Small intestine (tissue), 7 donors: Measurements from ENCODE around the gene TRHDE. TPM values are rescaled to one million over a fixed set of nuclear protein-coding genes. Genes with fewer than 3 reads are reported as not detected.
A peak's percentile ranks its signal among the peaks of the same experiment; 100 is the strongest.

Experiments used
- DNase-seq, 2 donors: peaks; one replicate each; pipeline versions ENCODE4 v3.0.0 to v3.0.0-alpha.2; 2013
- FAIRE-seq: peaks from 2 replicates; lab custom pipeline; 2012; peaks lifted over from hg19 to GRCh38; lab: Jason Lieb, UNC
- H3K27ac ChIP-seq, 3 donors: one replicate each; pipeline ENCODE4 v1.5.1; 2013; ENCODE audit warnings: low read length in 2 of 3, mild to moderate bottlenecking in 2 of 3, control low read depth in 1 of 3, inconsistent platforms in 1 of 3, low read depth in 1 of 3, moderate library complexity in 1 of 3
- H3K27me3 ChIP-seq, 3 donors: one replicate each; pipeline ENCODE4 v1.6.1; 2013; ENCODE audit warnings: low read length in 3 of 3, inconsistent platforms in 1 of 3; ENCODE audit not compliant: control insufficient read depth in 3 of 3, insufficient read depth in 3 of 3
- H3K36me3 ChIP-seq, 3 donors: one replicate each; pipeline ENCODE4 v1.6.1; 2013; ENCODE audit warnings: low read length in 3 of 3, inconsistent platforms in 1 of 3, low read depth in 1 of 3, mild to moderate bottlenecking in 1 of 3, moderate library complexity in 1 of 3; ENCODE audit not compliant: control insufficient read depth in 3 of 3, insufficient read depth in 2 of 3
- H3K4me1 ChIP-seq, 3 donors: one replicate each; pipeline ENCODE4 v1.6.1; 2013; ENCODE audit warnings: low read length in 2 of 3, inconsistent platforms in 1 of 3, low read depth in 1 of 3, mild to moderate bottlenecking in 1 of 3, moderate library complexity in 1 of 3; ENCODE audit not compliant: control insufficient read depth in 3 of 3, insufficient read depth in 2 of 3
- H3K4me3 ChIP-seq, 3 donors: one replicate each; pipeline ENCODE4 v1.5.1; 2013; ENCODE audit warnings: low read length in 3 of 3, control low read depth in 1 of 3, inconsistent platforms in 1 of 3, low read depth in 1 of 3, mild to moderate bottlenecking in 1 of 3, moderate library complexity in 1 of 3
- H3K9me3 ChIP-seq, 2 donors: one replicate each; pipeline ENCODE4 v1.6.1; 2013; ENCODE audit warnings: low read depth in 1 of 2, low read length in 1 of 2; ENCODE audit not compliant: control insufficient read depth in 2 of 2, insufficient read depth in 1 of 2
- WGBS, 3 donors: extraction: QIAGEN DNeasy Blood & Tissue Kit; methylation state at CpG; one replicate each; pipeline ENCODE4 v1.1.7; 2013; 5-methylcytosine and 5-hydroxymethylcytosine counted together
- polyA plus RNA-seq, 4 donors: library from polyadenylated mRNA; stranded (reverse) in 3 of 4; unstranded in 1 of 4; fragments of 200-250 nt in 3 of 4; fragments of 120-200 nt in 1 of 4; gene quantifications; one replicate each; pipeline versions ENCODE4 v1.2.1 to v1.2.3, GENCODE V29; 2013
- donor health status: healthy with polysubstance abuse.
- donor health status: control.
- donor health status: control.
- donor health status: Bipolar disorder and iron deficiency.
- donor health status: healthy.

The TRHDE gene
- polyA plus RNA-seq, 4 donors = 0.98 to 14.6 (median 1.8) TPM

DNA sequence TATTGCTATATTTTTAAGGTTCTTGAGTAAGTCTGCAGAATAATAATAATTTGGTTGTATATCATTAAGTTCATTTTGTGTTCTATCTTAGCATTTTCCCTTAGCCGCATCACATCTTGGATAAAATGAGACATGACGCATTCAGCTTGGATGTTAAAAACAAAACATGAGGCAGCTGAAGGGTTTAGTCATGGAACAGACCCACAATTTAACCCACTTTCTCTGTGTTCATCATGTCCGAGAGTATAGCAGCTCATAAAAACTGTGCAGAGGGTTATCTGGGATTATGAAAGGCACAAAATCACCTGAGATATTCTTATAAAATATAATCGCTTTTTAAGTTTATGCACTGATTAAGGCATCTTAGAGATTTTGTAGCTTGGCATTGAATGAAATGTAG lies 219.3 kb downstream of the TRHDE start:
- 74 to 94% (median 93%) methylated on average over 4 of the region's 4 CpGs for WGBS, 3 donors

DNA sequence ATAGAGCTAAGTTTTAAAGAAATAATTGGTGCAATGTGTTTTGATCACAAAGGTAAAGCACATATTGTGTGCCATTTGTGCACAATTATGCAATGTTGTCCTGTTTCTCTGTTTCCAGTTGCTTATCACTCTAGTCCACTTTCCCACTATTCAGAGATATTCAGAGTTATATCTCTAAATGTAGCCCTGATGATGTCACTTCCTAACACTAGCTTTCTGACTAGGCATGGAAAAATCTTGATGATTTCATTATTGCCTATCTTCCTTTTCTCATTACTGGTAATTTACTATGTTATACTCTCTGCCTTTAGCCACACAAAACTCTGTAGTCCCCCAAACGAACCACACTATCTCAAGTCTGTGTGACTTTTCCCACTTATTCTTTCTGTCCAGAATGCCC lies 221.2 kb downstream of the TRHDE start:
- WGBS, 3 donors = 48 to 69% (median 63%) methylated on average over 1 of the region's 1 CpG
- no peak for FAIRE-seq

More for the DNA sequence above, 219.3 kb downstream of the TRHDE start:
- Histone ChIP-seq H3K36me3 (no peaks in the 10 kb centered on the region), H3K4me1 (no peaks in the 10 kb centered on the region), H3K4me3 (no peak overlapping the region), H3K27ac (no peak overlapping the region), H3K27me3 (no peaks in the 10 kb centered on the region), H3K9me3 (peaks cover 0 to 1% of the 10 kb centered on the region in 2 donors)
- DNase-seq (no peak), FAIRE-seq (no peak)

DNA sequence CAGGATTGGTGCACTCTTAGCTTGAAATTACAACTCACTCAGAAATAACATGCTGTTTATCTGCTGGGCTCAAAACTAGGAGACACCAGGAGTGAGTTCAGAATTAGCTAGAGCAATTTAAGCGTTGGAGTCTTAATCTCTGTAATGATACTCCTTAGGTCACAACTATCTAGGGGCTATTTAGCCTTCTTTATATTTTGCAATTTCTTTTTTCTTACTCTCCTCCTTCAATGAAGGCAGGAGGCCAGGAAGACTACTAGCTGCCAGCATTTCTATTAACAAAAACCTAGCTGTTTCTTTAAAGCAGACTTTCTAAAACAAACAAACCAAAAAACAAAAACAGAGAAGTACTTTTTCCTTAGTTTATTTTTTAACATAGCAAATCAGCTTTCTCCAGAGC lies 226.2 kb downstream of the TRHDE start:
- Histone ChIP-seq H3K4me3 (no peak overlapping the region), H3K36me3 (no peaks in the 10 kb centered on the region), H3K9me3 (no peaks in the 10 kb centered on the region), H3K4me1 (no peaks in the 10 kb centered on the region), H3K27me3 (no peaks in the 10 kb centered on the region), H3K27ac (no peak overlapping the region)
- 66 to 78% (median 68%) methylated on average over 1 of the region's 1 CpG for WGBS, 3 donors
- DNase-seq = no peak
- no peak for FAIRE-seq

More for the DNA sequence above, 221.2 kb downstream of the TRHDE start:
- Histone ChIP-seq H3K36me3 (no peaks in the 10 kb centered on the region), H3K27ac (no peak overlapping the region), H3K9me3 (no peaks in the 10 kb centered on the region), H3K27me3 (no peaks in the 10 kb centered on the region), H3K4me1 (no peaks in the 10 kb centered on the region), H3K4me3 (no peak overlapping the region)
- no peak for DNase-seq

GRCh38 chr12:72499244-72499643 lies 227.1 kb downstream of the TRHDE start:
- DNase-seq = no peak
- H3K4me3 ChIP-seq = no peak overlapping the region
- no peaks in the 10 kb centered on the region for H3K36me3 ChIP-seq
- H3K4me1 ChIP-seq = no peaks in the 10 kb centered on the region
- no peaks in the 10 kb centered on the region for H3K27me3 ChIP-seq
- H3K9me3 ChIP-seq = no peaks in the 10 kb centered on the region
- WGBS, 3 donors = 87 to 93% (median 92%) methylated on average over 5 of the region's 5 CpGs
- FAIRE-seq = no peak
- no peak overlapping the region for H3K27ac ChIP-seq

GRCh38 chr12:72502546-72502945 lies 230.4 kb downstream of the TRHDE start:
- 80 to 89% (median 82%) methylated on average over 3 of the region's 3 CpGs for WGBS, 3 donors
- no peaks in the 10 kb centered on the region for H3K9me3 ChIP-seq
- DNase-seq = no peak
- no peaks in the 10 kb centered on the region for H3K4me1 ChIP-seq
- H3K27ac ChIP-seq = no peak overlapping the region
- H3K27me3 ChIP-seq = no peaks in the 10 kb centered on the region
- H3K4me3 ChIP-seq = no peak overlapping the region
- no peak for FAIRE-seq
- H3K36me3 ChIP-seq = peaks cover 0 to 2% (median 0%) of the 10 kb centered on the region in 3 donors

DNA sequence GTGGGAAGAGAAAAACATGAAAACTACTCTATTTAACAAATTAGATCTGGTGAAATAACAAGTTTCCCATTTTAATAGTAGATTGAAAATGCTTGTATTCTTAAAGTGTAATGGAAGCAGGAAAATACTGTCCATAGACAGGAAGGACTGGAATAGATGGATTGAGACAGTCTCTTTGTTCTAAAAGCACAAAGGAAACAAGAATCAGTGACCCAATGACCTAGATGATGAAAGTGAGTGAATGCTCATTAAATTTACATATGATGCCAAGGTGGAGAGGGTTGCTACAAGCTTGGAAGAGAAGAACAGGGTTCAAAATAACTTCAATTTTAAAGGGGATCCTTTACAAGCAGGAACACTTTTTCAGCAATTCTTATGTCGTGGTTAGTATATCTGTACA lies 233.1 kb downstream of the TRHDE start:
- 70 to 89% (median 89%) methylated on average over 1 of the region's 1 CpG for WGBS, 3 donors
- Histone ChIP-seq H3K9me3 (peaks cover 0 to 3% of the 10 kb centered on the region in 2 donors), H3K36me3 (peaks cover 0 to 3% (median 2%) of the 10 kb centered on the region in 3 donors), H3K27me3 (no peaks in the 10 kb centered on the region), H3K27ac (no peak overlapping the region), H3K4me3 (no peak overlapping the region), H3K4me1 (peaks cover 0 to 3% (median 2%) of the 10 kb centered on the region in 3 donors)
- no peak for FAIRE-seq
- no peak for DNase-seq

GRCh38 chr12:72509891-72510290 lies 237.7 kb downstream of the TRHDE start:
- 71 to 84% (median 82%) methylated on average over 1 of the region's 1 CpG for WGBS, 3 donors
- FAIRE-seq = no peak

DNA sequence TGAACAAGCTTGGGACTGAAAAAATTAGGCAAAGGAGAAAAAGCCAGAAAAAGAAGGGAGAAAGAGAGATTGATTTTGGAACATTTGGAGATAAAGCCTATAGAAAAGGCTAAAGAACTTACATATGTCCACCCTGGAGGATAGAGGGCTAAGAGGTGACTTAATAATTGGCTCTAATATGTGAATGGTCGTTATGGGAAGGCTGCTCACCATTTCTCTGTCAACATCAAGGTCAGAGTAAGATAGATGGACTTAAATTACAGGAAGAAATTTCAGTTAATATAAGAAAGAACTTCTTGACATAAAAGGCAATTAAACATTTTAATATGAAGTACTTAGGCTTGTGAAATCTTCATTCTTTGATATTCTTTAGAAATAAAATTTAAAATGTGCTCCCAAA lies 238.6 kb downstream of the TRHDE start:
- no peak overlapping the region for H3K27ac ChIP-seq
- peaks cover 0 to 3% (median under 1%) of the 10 kb centered on the region in 3 donors for H3K36me3 ChIP-seq
- WGBS, 3 donors = 32 to 41% (median 41%) methylated on average over 1 of the region's 1 CpG
- peaks cover 0 to 3% (median 2%) of the 10 kb centered on the region in 3 donors for H3K4me1 ChIP-seq
- no peak for DNase-seq
- peaks cover 0 to 3% of the 10 kb centered on the region in 2 donors for H3K9me3 ChIP-seq
- no peak for FAIRE-seq
- no peak overlapping the region for H3K4me3 ChIP-seq
- H3K27me3 ChIP-seq = no peaks in the 10 kb centered on the region

More at GRCh38 chr12:72509891-72510290, 237.7 kb downstream of the TRHDE start:
- no peak overlapping the region for H3K27ac ChIP-seq
- DNase-seq = no peak
- no peaks in the 10 kb centered on the region for H3K27me3 ChIP-seq
- H3K36me3 ChIP-seq = peaks cover 0 to 3% (median 2%) of the 10 kb centered on the region in 3 donors
- H3K4me1 ChIP-seq = peaks cover 0 to 3% (median 2%) of the 10 kb centered on the region in 3 donors
- peaks cover 0 to 3% of the 10 kb centered on the region in 2 donors for H3K9me3 ChIP-seq
- H3K4me3 ChIP-seq = no peak overlapping the region

- WGBS, 3 donors = 56 to 68% (median 66%) methylated on average over 2 of the region's 2 CpGs
- Histone ChIP-seq H3K27ac (peak overlapping the region in 1 of 3 donors; percentile 58), H3K4me1 (peaks cover 0 to 3% (median 2%) of the 10 kb centered on the region in 3 donors), H3K4me3 (no peak overlapping the region), H3K9me3 (peaks cover 0 to 3% of the 10 kb centered on the region in 2 donors), H3K36me3 (peaks cover 0 to 3% (median 0%) of the 10 kb centered on the region in 3 donors), H3K27me3 (no peaks in the 10 kb centered on the region)
- DNase-seq (peak in 1 of 2 donors; percentile 49), FAIRE-seq (no peak)
Observed at GRCh38 chr12:72511498-72511897, 239.3 kb downstream of the TRHDE start.
